Measurements from ENCODE around the gene PLA2G2C.

Gene PLA2G2C

DNA sequence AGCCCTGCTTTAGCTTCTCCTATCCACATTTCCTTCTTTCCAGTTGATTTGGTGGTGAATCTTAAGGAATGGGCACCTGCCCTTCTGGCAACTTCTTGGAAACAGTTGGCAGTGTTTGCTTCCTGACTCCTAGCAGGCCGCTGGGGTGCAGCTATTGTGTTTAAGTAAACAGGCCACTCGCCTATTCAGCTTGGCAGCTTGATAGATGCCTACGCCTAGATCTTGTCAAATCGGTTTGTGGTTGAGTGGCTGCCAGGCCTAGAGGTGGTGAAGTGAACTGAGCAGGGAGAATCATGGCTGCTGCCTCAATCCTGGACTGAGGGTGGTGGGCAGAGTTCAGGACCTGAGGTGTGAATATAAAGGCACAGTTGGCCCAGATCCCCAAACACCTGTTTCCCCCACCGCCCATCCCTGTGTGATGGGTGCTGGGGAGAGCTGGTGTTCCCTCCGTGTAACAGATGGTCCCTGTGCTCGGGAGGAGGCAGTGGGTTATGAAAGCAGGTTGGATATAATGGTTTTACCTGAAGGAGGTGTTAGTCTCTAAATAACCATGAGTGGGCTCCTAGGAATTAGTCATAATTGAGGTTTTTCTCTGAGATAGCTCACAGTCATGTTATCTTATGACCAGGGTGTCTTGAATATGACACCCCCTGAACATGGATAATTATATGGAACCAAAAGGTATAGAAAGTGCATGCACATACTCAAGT lies 940 bp upstream of the PLA2G2C start:
- Histone ChIP-seq H3K27me3 (ENCODE audit: control insufficient read depth, insufficient read depth, low read length, poor library complexity, severe bottlenecking) (peaks cover 12% of the 10 kb centered on the region), H3K27ac (ENCODE audit: insufficient read depth, low read depth, low read length, poor library complexity, severe bottlenecking) (no peak overlapping the region), H3K4me3 (ENCODE audit: insufficient read depth, low read depth, low read length) (no peak overlapping the region), H3K4me1 (ENCODE audit: control insufficient read depth, insufficient read depth, low read length) (peaks cover 13% of the 10 kb centered on the region), H3K9me3 (ENCODE audit: control insufficient read depth, low read length) (no peaks in the 10 kb centered on the region), H3K36me3 (ENCODE audit: control insufficient read depth, insufficient read depth, low read length) (no peaks in the 10 kb centered on the region)
- WGBS, 2 experiments: 70 to 72% methylated on average over 7 of the region's 7 CpGs

DNA sequence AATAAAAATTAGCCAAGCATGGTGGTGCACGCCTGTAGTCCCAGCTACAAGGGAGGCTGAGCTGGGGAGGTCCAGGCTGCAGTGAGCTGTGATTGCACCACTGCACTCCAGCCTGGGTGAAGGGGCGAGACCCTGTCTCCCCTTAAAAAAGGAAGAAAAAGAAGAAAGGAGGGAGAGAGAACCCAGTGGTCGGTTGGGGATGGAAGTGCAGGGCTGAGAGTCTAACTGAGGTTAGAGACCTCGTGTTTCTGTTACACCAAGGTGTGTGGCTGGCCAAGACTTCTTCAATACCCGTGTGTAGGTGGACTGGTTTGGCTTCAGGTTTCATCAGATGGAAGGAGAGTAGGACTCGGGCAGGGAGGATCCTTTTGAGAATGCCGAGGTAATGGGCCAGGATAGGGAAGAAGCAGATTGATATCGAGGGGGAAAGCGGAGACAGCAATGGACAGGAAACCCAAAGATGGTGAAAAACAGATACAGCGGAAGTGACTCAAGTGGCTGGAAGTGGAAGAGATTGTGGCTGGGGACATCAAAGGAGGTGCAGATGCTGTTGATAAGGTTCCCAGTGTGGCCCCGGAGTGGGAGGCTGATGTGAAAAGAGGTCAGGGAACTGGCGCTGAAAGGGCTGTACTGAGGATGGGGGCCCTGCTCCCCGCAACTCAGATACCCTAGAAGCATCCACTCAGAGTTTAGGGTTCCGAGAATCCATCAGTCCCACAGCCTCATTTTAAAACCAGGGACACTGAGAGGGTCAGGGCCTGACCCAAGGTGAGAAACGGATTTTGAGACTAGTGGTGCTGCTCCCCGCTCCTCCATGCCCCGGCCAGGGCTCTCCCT lies 1.1 kb downstream of the PLA2G2C start:
- peaks cover 13% of the 10 kb centered on the region for H3K4me1 ChIP-seq (ENCODE audit: control insufficient read depth, insufficient read depth, low read length)
- H3K27me3 ChIP-seq (ENCODE audit: control insufficient read depth, insufficient read depth, low read length, poor library complexity, severe bottlenecking): peaks cover 16% of the 10 kb centered on the region
- H3K4me3 ChIP-seq (ENCODE audit: insufficient read depth, low read depth, low read length): peak overlapping the region; percentile 46
- no peaks in the 10 kb centered on the region for H3K36me3 ChIP-seq (ENCODE audit: control insufficient read depth, insufficient read depth, low read length)
- 75 to 82% methylated on average over 17 of the region's 17 CpGs for WGBS, 2 experiments
- no peak overlapping the region for H3K27ac ChIP-seq (ENCODE audit: insufficient read depth, low read depth, low read length, poor library complexity, severe bottlenecking)
- no peaks in the 10 kb centered on the region for H3K9me3 ChIP-seq (ENCODE audit: control insufficient read depth, low read length)

DNA sequence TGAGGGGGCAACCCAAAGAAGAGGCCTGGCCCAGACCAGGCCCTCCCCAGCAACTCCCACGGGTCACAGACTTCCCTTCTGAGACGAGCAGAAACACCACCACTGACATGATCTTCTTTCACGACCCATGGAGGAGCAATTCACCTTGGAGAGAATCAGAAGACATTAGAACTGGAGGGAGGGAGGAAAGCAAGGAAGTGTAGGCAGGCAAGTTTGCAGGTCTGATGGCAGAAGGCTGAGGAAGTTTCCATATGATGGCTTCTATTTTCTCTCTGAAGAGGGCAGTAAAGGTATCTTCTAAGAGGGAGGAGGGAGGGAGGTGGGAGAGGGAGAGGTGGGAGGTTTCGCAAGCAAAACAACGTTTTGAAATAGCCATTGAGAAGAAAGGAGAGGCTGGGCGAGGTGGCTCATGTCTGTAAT lies 1.8 kb downstream of the PLA2G2C start:
- whole genome bisulfite sequencing, 2 experiments: 66 to 71% methylated on average over 6 of the region's 6 CpGs
- Histone ChIP-seq H3K9me3 (ENCODE audit: control insufficient read depth, low read length) (no peaks in the 10 kb centered on the region), H3K4me3 (ENCODE audit: insufficient read depth, low read depth, low read length) (no peak overlapping the region), H3K4me1 (ENCODE audit: control insufficient read depth, insufficient read depth, low read length) (peaks cover 13% of the 10 kb centered on the region), H3K27me3 (ENCODE audit: control insufficient read depth, insufficient read depth, low read length, poor library complexity, severe bottlenecking) (peaks cover 16% of the 10 kb centered on the region), H3K27ac (ENCODE audit: insufficient read depth, low read depth, low read length, poor library complexity, severe bottlenecking) (no peak overlapping the region), H3K36me3 (ENCODE audit: control insufficient read depth, insufficient read depth, low read length) (no peaks in the 10 kb centered on the region)

DNA sequence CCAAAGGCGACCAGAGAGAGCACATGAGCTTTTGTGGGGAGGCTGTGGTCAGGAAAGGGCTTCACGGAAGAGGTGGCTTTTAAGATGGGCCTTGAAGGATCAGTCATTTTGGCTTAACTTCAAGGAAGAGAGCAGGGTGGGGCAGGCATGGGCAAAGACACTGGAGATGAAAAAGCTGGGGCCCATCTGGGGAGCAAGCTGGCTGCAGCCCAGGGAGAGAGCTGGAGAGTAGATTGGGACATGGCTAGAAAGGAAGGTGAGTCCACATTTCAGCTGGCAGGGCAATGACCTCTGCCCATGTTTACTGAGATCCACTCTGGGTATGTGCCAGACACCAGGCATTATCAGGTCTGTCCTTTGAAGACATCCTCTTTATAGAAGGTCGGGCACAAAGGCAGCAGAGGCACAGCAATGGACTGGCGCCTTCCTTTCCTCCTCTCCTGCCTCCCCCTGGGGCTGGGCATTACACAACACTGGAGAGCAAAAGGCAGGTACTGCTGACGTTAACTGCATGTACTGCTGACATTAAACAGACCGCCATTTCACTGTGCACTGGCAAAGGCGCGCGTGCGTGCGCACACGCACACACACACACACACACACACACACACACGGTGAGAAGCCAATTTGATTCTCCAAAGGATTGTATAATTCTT lies 2.6 kb downstream of the PLA2G2C start:
- H3K4me3 ChIP-seq (ENCODE audit: insufficient read depth, low read depth, low read length): no peak overlapping the region
- peaks cover 16% of the 10 kb centered on the region for H3K27me3 ChIP-seq (ENCODE audit: control insufficient read depth, insufficient read depth, low read length, poor library complexity, severe bottlenecking)
- peaks cover 13% of the 10 kb centered on the region for H3K4me1 ChIP-seq (ENCODE audit: control insufficient read depth, insufficient read depth, low read length)
- no peaks in the 10 kb centered on the region for H3K36me3 ChIP-seq (ENCODE audit: control insufficient read depth, insufficient read depth, low read length)
- no peaks in the 10 kb centered on the region for H3K9me3 ChIP-seq (ENCODE audit: control insufficient read depth, low read length)
- WGBS, 2 experiments: 91 to 93% methylated on average over 6 to 12 of the region's 13 CpGs
- no peak overlapping the region for H3K27ac ChIP-seq (ENCODE audit: insufficient read depth, low read depth, low read length, poor library complexity, severe bottlenecking)

DNA sequence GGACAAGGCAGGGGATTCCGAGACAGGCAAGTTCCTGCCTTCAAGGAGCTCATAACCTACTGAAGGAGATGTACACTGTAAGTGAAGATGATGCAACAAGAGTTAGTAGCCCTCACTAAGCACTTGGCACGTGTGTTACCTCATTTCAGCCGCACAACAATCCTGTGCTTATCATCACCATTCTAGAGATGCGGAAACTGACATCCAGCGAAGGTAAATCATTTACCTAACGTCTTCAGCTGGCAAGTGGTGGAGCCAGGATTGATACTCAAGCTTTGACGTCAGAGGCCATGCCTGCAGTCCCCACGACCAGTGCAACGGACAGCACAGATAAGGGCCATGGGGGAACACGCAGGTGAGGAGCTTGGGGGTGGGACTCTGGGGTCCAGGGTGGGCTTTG lies 3.3 kb downstream of the PLA2G2C start:
- H3K27ac ChIP-seq (ENCODE audit: insufficient read depth, low read depth, low read length, poor library complexity, severe bottlenecking): no peak overlapping the region
- no peaks in the 10 kb centered on the region for H3K9me3 ChIP-seq (ENCODE audit: control insufficient read depth, low read length)
- H3K4me1 ChIP-seq (ENCODE audit: control insufficient read depth, insufficient read depth, low read length): peaks cover 11% of the 10 kb centered on the region
- H3K4me3 ChIP-seq (ENCODE audit: insufficient read depth, low read depth, low read length): no peak overlapping the region
- WGBS, 2 experiments: 87 to 89% methylated on average over 10 of the region's 10 CpGs
- H3K36me3 ChIP-seq (ENCODE audit: control insufficient read depth, insufficient read depth, low read length): no peaks in the 10 kb centered on the region
- peaks cover 16% of the 10 kb centered on the region for H3K27me3 ChIP-seq (ENCODE audit: control insufficient read depth, insufficient read depth, low read length, poor library complexity, severe bottlenecking)

DNA sequence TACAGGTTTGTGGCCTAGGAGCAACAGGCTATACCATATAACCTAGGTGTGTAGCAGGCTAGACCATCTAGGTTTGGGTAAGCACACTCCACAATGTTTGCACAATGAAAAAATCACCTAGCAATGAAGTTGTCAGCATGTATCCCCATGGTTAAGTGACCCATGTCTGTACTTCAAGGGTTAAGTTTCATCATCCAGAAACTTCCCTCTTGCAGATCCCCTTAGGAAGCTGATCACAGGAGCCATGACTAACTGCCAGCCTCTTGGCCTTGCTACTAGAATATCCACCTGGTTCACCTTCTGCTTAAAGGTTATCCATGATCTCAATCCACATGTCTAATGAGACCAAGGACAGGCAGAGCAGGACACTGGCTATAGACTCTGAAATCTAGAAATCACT lies 3.9 kb downstream of the PLA2G2C start:
- Histone ChIP-seq H3K27me3 (ENCODE audit: control insufficient read depth, insufficient read depth, low read length, poor library complexity, severe bottlenecking) (peaks cover 16% of the 10 kb centered on the region), H3K9me3 (ENCODE audit: control insufficient read depth, low read length) (no peaks in the 10 kb centered on the region), H3K27ac (ENCODE audit: insufficient read depth, low read depth, low read length, poor library complexity, severe bottlenecking) (no peak overlapping the region), H3K4me3 (ENCODE audit: insufficient read depth, low read depth, low read length) (no peak overlapping the region), H3K36me3 (ENCODE audit: control insufficient read depth, insufficient read depth, low read length) (no peaks in the 10 kb centered on the region), H3K4me1 (ENCODE audit: control insufficient read depth, insufficient read depth, low read length) (peaks cover 8% of the 10 kb centered on the region)

DNA sequence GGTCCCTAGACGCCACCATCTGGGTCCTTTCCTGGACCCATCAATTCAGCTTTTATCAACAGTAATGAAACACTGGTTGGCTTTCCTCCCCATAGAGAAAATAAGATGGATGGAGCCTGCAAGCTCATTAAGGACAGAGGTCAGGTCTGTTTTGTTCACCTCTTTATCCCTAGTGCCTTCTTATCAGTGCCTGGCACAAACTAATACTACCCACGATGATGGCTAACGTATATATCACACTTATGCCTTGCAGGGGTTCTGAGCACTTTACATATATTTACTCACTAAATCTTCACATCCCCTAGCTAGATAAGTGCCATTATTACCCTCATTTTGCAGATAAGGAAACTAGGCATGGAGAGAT lies 5.5 kb downstream of the PLA2G2C start:
- Histone ChIP-seq H3K27me3 (ENCODE audit: control insufficient read depth, insufficient read depth, low read length, poor library complexity, severe bottlenecking) (peaks cover 12% of the 10 kb centered on the region), H3K9me3 (ENCODE audit: control insufficient read depth, low read length) (no peaks in the 10 kb centered on the region), H3K4me3 (ENCODE audit: insufficient read depth, low read depth, low read length) (no peak overlapping the region), H3K27ac (ENCODE audit: insufficient read depth, low read depth, low read length, poor library complexity, severe bottlenecking) (no peak overlapping the region), H3K4me1 (ENCODE audit: control insufficient read depth, insufficient read depth, low read length) (no peaks in the 10 kb centered on the region), H3K36me3 (ENCODE audit: control insufficient read depth, insufficient read depth, low read length) (no peaks in the 10 kb centered on the region)
- WGBS, 2 experiments: 90 to 97% methylated on average over 3 of the region's 3 CpGs

DNA sequence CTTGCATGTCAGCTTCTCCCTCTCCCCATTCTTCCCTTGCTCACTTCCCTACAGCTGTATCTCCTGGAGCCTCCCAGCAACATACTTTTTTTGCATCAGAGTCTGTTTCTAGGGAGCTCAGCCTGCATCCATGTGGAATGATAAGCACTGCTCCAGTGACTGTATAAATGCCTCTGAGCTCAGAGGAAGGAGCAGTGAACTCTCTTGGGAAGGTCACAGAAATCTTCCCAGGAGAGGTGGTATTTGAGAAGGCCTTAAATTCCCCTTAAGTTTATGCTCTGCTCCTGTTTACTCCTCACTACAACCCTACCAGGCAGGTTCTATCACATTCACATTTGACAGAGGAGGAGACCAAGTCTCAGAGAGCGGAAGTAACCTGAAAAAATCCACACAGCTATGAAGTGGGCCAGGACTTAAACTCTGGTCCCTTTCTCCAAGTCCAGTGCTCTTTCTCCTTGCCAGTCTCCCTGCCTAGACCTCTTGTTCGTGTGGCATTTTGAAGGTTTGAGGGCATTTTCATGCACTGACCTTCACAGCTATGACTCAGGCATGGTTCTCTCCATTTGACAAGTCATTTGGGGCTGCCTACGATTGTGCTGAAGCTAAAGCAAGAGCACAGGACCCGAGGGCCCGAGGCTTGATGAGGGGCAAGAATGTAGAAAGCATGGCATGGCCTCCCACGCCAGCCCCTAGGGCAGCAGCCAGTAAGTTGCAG lies 6.0 kb downstream of the PLA2G2C start:
- Histone ChIP-seq H3K36me3 (ENCODE audit: control insufficient read depth, insufficient read depth, low read length) (no peaks in the 10 kb centered on the region), H3K4me3 (ENCODE audit: insufficient read depth, low read depth, low read length) (no peak overlapping the region), H3K27me3 (ENCODE audit: control insufficient read depth, insufficient read depth, low read length, poor library complexity, severe bottlenecking) (peaks cover 8% of the 10 kb centered on the region), H3K27ac (ENCODE audit: insufficient read depth, low read depth, low read length, poor library complexity, severe bottlenecking) (no peak overlapping the region), H3K4me1 (ENCODE audit: control insufficient read depth, insufficient read depth, low read length) (no peaks in the 10 kb centered on the region), H3K9me3 (ENCODE audit: control insufficient read depth, low read length) (no peaks in the 10 kb centered on the region)
- WGBS, 2 experiments: 90 to 95% methylated on average over 6 of the region's 6 CpGs

DNA sequence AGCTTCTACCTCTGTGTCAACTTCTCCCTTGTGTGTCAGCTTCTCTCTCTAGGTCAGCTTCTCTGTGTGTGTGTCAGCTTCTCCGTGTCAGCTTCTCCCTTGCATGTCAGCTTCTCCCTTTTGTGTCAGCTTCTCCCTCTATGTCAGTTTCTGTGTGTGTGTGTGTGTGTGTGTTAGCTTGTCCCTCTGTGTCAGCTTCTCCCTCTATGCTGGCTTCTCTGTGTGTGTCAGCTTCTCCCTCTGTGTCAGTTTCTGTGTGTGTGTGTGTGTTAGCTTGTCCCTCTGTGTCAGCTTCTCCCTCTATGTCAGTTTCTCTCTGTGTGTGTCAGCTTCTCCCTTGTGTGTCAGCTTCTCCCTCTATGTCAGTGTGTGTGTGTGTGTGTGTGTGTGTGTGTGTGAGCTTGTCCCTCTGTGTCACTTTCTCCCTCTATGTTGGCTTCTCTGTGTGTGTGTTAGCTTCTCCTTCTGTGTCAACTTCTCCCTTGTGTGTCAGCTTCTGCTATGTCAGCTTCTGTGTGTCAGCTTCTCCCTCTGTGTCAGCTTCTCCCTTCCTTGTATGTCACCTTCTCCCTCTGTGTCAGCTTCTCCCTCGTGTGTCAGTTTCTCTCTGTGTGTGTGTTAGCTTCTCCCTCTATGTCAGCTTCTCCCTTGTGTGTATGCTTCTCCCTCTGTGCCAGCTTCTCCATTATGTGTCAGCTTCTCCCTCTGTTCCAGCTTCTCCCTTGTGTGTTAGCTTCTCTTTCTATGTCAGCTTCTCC lies 6.8 kb downstream of the PLA2G2C start:
- H3K36me3 ChIP-seq (ENCODE audit: control insufficient read depth, insufficient read depth, low read length): no peaks in the 10 kb centered on the region
- 83 to 91% methylated on average over 2 of the region's 2 CpGs for WGBS, 2 experiments
- H3K4me3 ChIP-seq (ENCODE audit: insufficient read depth, low read depth, low read length): no peak overlapping the region
- H3K9me3 ChIP-seq (ENCODE audit: control insufficient read depth, low read length): no peaks in the 10 kb centered on the region
- peaks cover 4% of the 10 kb centered on the region for H3K27me3 ChIP-seq (ENCODE audit: control insufficient read depth, insufficient read depth, low read length, poor library complexity, severe bottlenecking)
- no peak overlapping the region for H3K27ac ChIP-seq (ENCODE audit: insufficient read depth, low read depth, low read length, poor library complexity, severe bottlenecking)
- no peaks in the 10 kb centered on the region for H3K4me1 ChIP-seq (ENCODE audit: control insufficient read depth, insufficient read depth, low read length)
